ENCODE measurements around the gene OR2B2.

GRCh38 chr6:27861861-27862260 is 50.3 kb downstream of the OR2B2 start:
- TF ChIP-seq CTCF (IDR thresholded peaks at IDR 0.05) (no peak), POLR2A (IDR thresholded peaks at IDR 0.05) (no peak), POLR2AphosphoS5 (IDR thresholded peaks at IDR 0.05) (no peak)

Measured in prostate gland (tissue), 2 donors.